Spinal cord (tissue), 10 donors: Measurements from ENCODE around the gene DDX20. TPM values are rescaled to one million over a fixed set of nuclear protein-coding genes. Genes with fewer than 3 reads are reported as not detected.

Source experiments
- DNase-seq, 6 donors: peaks; one replicate each; pipeline versions ENCODE4 v3.0.0 to v3.0.0-alpha.2; 2013 to 2015; ENCODE audit warnings: low spot score in 6 of 6, low read depth in 4 of 6
- H3K27ac ChIP-seq: one replicate; pipeline ENCODE4 v1.5.1; 2013; ENCODE audit warnings: low read depth, low read length, control low read depth
- H3K27me3 ChIP-seq: one replicate; pipeline ENCODE4 v1.6.1; 2013; ENCODE audit warnings: low read length; ENCODE audit not compliant: control insufficient read depth, insufficient read depth
- H3K36me3 ChIP-seq: one replicate; pipeline ENCODE4 v1.6.1; 2013; ENCODE audit warnings: low read length; ENCODE audit not compliant: control insufficient read depth, insufficient read depth
- H3K4me1 ChIP-seq: one replicate; pipeline ENCODE4 v1.6.1; 2013; ENCODE audit warnings: low read length; ENCODE audit not compliant: control insufficient read depth, insufficient read depth
- H3K4me3 ChIP-seq: one replicate; pipeline ENCODE4 v1.5.1; 2013; ENCODE audit warnings: low read depth, low read length, control low read depth
- H3K9me3 ChIP-seq: one replicate; pipeline ENCODE4 v1.6.1; 2013; ENCODE audit warnings: low read length; ENCODE audit not compliant: control insufficient read depth, insufficient read depth
- WGBS: methylation state at CpG from one replicate; pipeline ENCODE4 v1.1.5; 2013; ENCODE audit warnings: missing lambda C conversion rate; ENCODE audit not compliant: insufficient coverage; 5-methylcytosine and 5-hydroxymethylcytosine counted together
- polyA plus RNA-seq, 2 donors: library from polyadenylated mRNA; unstranded; fragments of 120-200 nt; gene quantifications; one replicate each; pipeline ENCODE4 v1.2.1, GENCODE V29; 2013; ENCODE audit not compliant: insufficient read length in 2 of 2
- total RNA-seq, 2 donors: library from RNA; depleted of rRNA in 1 of 2; stranded (reverse); fragments of 120-200 nt in 1 of 2; fragments of >200 nt in 1 of 2; gene quantifications; one replicate each; pipeline versions ENCODE4 v1.2.3 to v1.2.4, GENCODE V29; 2013 to 2014
- donor health status: healthy.

Gene DDX20
- total and polyA plus RNA-seq, 4 donors = 12.6 to 18.5 (median 16.8) TPM

DNA sequence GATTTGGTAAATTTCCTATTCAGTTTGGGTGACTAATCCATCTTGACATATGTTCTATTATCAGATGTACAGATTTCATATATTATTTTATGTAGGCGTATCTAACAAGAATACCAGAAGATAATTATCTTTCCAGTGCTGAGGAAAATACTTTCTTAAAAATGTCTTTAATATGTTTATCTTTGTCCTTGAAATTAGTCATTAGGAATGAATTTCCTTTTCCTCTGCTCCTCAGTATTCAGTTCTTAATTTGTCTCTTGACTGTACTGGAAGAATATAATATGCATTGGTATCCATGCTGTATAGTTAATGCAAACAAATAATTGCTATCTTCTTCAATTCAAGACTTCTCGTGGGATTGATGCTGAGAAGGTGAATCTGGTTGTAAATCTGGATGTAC is 6.6 kb downstream of the DDX20 start:
- no peak overlapping the region for H3K4me3 ChIP-seq
- H3K4me1 ChIP-seq = no peaks in the 10 kb centered on the region
- no peak overlapping the region for H3K27ac ChIP-seq
- H3K9me3 ChIP-seq = no peaks in the 10 kb centered on the region
- peaks cover 17% of the 10 kb centered on the region for H3K36me3 ChIP-seq
- WGBS = no CpG with 5 or more reads among the region's 2 CpGs
- H3K27me3 ChIP-seq = no peaks in the 10 kb centered on the region
- no peak for DNase-seq

DNA sequence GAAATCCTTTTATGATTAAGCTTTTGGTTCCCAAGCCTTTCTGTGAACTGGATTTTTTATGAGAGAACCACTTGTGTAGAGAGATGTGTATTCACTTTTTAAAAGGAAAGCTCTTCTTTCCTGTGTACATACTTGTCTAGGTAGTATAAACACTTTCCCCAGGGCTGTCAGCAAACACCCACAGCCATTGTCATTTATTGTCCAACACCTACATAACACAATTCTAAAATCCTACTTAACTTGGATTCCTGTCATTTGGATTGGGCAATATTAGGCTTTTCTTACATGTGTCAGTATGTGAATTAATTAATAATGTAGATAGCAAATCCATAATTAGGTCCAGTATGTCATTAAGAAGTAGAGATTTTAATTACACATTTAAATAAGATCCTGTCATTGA is 12.3 kb downstream of the DDX20 start:
- no peaks in the 10 kb centered on the region for H3K27me3 ChIP-seq
- no peak overlapping the region for H3K27ac ChIP-seq
- DNase-seq = no peak
- H3K36me3 ChIP-seq = peaks cover 17% of the 10 kb centered on the region
- H3K4me1 ChIP-seq = no peaks in the 10 kb centered on the region
- no peak overlapping the region for H3K4me3 ChIP-seq
- H3K9me3 ChIP-seq = no peaks in the 10 kb centered on the region

DNA sequence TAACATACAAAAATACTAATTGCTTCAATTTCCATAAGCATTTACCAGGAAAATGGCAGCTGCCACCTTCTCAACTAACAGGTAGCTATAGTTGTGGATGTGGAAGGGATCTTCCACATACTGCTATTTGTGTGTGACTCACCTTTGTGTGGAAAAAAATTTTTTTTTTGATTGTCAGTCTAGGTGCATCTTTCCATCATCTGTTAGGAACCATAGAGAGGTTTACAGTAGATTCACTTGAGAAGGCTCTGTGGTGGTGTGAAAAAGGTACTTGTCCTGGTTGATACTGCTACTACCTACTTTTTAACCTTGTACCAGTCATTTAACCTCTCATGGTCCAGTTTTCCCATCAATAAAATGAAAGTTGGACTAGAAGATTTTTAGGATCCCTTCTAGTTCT is 12.9 kb downstream of the DDX20 start:
- Histone ChIP-seq H3K9me3 (no peaks in the 10 kb centered on the region), H3K36me3 (peaks cover 12% of the 10 kb centered on the region), H3K27ac (no peak overlapping the region), H3K4me1 (no peaks in the 10 kb centered on the region), H3K4me3 (no peak overlapping the region), H3K27me3 (no peaks in the 10 kb centered on the region)
- DNase-seq = no peak

DNA sequence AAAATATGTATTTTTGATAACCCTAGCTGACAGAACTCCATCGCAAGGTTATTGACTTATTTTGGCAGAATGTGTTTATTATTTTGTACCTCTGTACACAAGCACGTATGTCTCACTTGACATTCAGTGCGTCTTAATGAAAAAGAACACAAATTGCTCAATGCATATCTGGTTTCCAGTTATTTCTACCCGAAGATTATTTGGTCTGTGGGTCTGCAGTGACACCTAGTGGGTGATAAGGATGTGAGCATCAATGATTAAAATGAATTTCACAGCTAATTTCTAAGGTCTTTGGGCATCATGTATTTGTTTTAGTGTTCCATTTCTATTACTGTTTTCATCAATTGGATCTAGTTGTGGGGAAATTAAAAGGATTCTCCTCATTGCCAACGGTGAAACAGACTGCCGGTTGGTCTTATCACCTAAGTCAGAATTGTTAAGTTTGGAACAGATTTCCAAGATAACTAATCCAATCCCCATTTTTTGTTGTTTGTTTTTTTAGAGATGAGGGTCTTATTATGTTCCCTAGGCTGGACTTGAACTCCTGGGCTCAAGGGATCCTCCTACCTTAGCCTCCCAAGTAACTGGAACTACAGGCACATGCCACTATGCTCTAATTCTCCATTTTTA is 13.9 kb downstream of the DDX20 start:
- no CpG with 5 or more reads among the region's 6 CpGs for WGBS
- Histone ChIP-seq H3K4me1 (no peaks in the 10 kb centered on the region), H3K36me3 (peaks cover 7% of the 10 kb centered on the region), H3K9me3 (no peaks in the 10 kb centered on the region), H3K27ac (no peak overlapping the region), H3K4me3 (no peak overlapping the region), H3K27me3 (no peaks in the 10 kb centered on the region)
- peak in 5 of 6 donors; percentile 42 to 90 (median 52) for DNase-seq

DNA sequence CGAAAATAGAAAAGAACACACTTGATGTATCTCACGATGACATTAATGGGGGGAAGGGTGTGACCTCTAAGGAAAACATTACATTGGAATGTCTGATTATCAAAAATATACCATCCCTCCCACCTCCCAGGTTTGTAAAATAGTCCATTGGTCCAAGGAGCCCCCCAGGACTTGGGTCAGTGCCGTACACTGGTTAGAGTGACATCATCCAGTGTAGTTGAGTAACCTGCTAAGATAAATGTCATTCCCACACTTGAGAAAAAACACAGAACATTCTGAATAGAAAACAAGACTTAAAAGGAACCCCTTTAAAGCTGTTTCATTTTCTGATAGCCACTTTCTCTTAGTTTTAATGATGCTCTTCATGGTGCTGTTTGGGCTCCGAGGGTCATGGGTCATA is 15.2 kb downstream of the DDX20 start:
- H3K4me1 ChIP-seq = peaks cover 2% of the 10 kb centered on the region
- no peak overlapping the region for H3K4me3 ChIP-seq
- WGBS = no CpG with 5 or more reads among the region's 4 CpGs
- no peak for DNase-seq
- no peaks in the 10 kb centered on the region for H3K9me3 ChIP-seq
- no peaks in the 10 kb centered on the region for H3K27me3 ChIP-seq
- H3K27ac ChIP-seq = no peak overlapping the region
- peaks cover 8% of the 10 kb centered on the region for H3K36me3 ChIP-seq

DNA sequence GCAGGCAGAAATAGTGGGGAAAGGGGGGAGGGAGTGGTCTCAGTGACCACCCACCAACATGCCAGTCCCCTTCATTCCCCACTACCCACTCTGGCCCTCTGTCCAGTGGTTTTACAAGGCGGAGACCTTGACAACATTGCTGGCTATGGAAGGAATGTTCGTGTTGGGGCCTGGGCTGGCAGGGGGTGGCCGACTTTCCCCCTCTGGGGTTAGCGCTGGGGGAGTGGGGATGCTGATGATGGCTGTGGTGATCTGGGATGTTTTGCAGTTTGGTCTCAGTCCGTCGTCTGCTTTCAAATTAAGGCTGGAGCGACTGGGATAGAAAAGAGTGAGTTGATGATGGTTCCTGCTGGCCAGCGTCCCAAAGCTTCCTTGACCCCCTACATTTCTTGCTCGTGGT is 20.3 kb downstream of the DDX20 start:
- 47% methylated on average over 4 of the region's 9 CpGs for WGBS
- H3K36me3 ChIP-seq = peaks cover 30% of the 10 kb centered on the region
- peaks cover 4% of the 10 kb centered on the region for H3K4me1 ChIP-seq
- H3K4me3 ChIP-seq = no peak overlapping the region
- DNase-seq = no peak
- no peaks in the 10 kb centered on the region for H3K27me3 ChIP-seq
- H3K27ac ChIP-seq = no peak overlapping the region
- H3K9me3 ChIP-seq = no peaks in the 10 kb centered on the region

DNA sequence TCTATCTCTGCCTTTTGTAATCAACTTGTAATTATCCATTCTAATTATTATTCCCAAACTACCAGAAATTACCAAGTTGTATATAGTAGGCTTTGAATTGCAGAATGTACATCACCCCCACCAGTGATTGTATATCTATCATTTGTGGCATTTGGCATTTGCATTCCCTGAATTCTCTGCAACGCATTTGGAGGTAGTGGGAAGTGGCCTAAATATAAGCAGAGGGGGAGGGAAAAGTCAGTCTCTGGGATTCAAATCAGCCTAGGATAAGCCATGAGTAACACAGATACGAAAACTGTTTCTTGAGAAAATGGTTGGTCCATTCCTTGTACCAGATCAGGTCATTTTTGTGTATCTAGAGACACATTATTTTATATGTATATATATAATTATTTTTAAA is 20.7 kb downstream of the DDX20 start:
- Histone ChIP-seq H3K27me3 (no peaks in the 10 kb centered on the region), H3K4me3 (no peak overlapping the region), H3K9me3 (no peaks in the 10 kb centered on the region), H3K4me1 (peaks cover 4% of the 10 kb centered on the region), H3K27ac (no peak overlapping the region), H3K36me3 (peaks cover 30% of the 10 kb centered on the region)
- no CpG with 5 or more reads among the region's 2 CpGs for WGBS
- no peak for DNase-seq

DNA sequence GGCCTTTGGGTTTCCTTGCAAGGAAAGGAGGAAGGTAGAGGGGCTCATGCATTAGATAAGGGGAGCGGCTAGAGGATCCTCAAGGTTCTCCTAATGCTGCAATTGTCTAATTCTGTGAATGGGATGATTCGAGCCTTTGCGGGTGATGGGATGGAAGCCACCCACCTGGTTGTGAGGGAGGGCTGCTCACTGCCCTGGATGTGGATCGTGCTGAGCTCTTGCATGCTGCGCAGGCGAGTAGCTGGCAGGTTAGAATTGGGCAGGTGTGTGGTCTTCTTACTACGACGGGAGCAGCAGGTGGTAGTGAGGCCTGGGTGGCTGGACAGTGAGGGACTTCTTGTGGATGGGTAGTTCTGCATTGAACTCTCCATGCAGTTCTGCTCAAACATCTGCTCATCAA is 21.2 kb downstream of the DDX20 start:
- DNase-seq = no peak
- H3K9me3 ChIP-seq = no peaks in the 10 kb centered on the region
- no peak overlapping the region for H3K27ac ChIP-seq
- peaks cover 4% of the 10 kb centered on the region for H3K4me1 ChIP-seq
- 96% methylated on average over 6 of the region's 8 CpGs for WGBS
- no peaks in the 10 kb centered on the region for H3K27me3 ChIP-seq
- no peak overlapping the region for H3K4me3 ChIP-seq
- peaks cover 30% of the 10 kb centered on the region for H3K36me3 ChIP-seq

DNA sequence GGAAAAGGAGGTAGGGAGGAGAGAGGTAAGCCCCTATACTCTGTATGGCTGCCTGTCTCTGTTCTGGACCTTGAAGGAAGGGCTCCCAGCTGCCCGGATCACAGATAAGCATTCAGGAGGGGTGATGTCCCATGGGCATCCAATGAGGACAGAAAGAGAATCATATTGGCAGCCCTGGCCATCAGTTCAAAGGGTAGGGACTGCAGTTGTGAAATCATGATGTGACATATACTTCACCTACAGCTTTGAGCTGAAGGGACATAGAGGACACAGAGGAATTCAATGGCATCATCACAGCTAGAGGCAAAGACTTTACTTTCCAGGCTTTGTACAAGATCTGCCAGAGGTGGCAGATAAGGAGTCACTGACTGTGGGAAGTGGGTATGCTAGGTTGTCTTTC is 21.6 kb downstream of the DDX20 start:
- WGBS = 83% methylated on average over 1 of the region's 1 CpG
- H3K9me3 ChIP-seq = no peaks in the 10 kb centered on the region
- H3K27me3 ChIP-seq = no peaks in the 10 kb centered on the region
- H3K4me3 ChIP-seq = no peak overlapping the region
- no peak overlapping the region for H3K27ac ChIP-seq
- peaks cover 30% of the 10 kb centered on the region for H3K36me3 ChIP-seq
- no peak for DNase-seq
- H3K4me1 ChIP-seq = peaks cover 4% of the 10 kb centered on the region

DNA sequence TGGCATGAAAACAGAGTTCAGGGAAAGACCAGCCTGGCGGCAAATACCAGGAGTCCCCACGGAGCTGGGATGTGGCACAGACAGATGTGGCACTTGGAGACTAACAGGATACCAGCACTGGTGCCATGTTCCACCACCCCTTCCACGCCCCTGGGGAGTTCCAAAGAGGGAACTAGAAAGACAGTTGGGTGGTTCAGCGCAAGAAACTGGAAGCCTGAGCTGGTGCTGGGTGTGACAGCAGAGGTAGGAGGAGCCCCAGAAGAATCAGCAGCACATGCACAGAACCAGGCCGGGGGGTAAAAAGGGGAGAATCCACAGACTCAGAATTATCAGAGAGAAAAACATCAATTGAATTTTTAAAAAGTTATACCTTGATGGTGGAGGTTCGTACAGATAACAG is 22.4 kb downstream of the DDX20 start:
- Histone ChIP-seq H3K27me3 (no peaks in the 10 kb centered on the region), H3K4me3 (no peak overlapping the region), H3K27ac (no peak overlapping the region), H3K4me1 (peaks cover 4% of the 10 kb centered on the region), H3K36me3 (peaks cover 30% of the 10 kb centered on the region), H3K9me3 (no peaks in the 10 kb centered on the region)
- DNase-seq = no peak
- 93% methylated on average over 4 of the region's 6 CpGs for WGBS
